PC-3 (cell line): Measurements from ENCODE around the gene BCL2L13. TPM values are rescaled to one million over a fixed set of nuclear protein-coding genes. Genes with fewer than 3 reads are reported as not detected.

Source experiments
- ATAC-seq: fragments of 200-7000 bp; cut with Tn5 transposase; 2 replicates; pipeline ENCODE4 v1.9.1; 2020; ENCODE audit warnings: mild to moderate bottlenecking, moderate library complexity
- BruUV-seq: library from RNA; stranded (reverse); fragments of 400-500 nt; replicated peaks from 2 replicates; lab custom pipeline; 2021; lab: Mats Ljungman, UMichigan
- CTCF ChIA-PET: fragments of 300-600 bp; sonication (Branson Sonifier 250); formaldehyde crosslinking; loops from one replicate; lab custom pipeline; 2022; ENCODE audit warnings: antibody characterized with exemption; lab: Charles Lee
- POLR2A ChIA-PET: fragments of 300-600 bp; sonication (Branson Sonifier 250); formaldehyde crosslinking; loops from one replicate; lab custom pipeline; 2022; ENCODE audit warnings: antibody characterized with exemption; ENCODE audit not compliant: unreplicated experiment; lab: Charles Lee
- DNase-seq: peaks from one replicate; pipeline ENCODE4 v3.0.0-alpha.2; 2015
- H2AFZ ChIP-seq: fragments of 300-600 bp; sonication (generic); 2 replicates; pipeline ENCODE4 v1.6.0; 2016; ENCODE audit warnings: antibody characterized with exemption, low read length
- H3F3A ChIP-seq: fragments of 300-600 bp; sonication (generic); one replicate; pipeline ENCODE4 v1.6.0; 2017; ENCODE audit warnings: antibody characterized with exemption, low read length, control low read depth, mild to moderate bottlenecking; ENCODE audit not compliant: unreplicated experiment
- H3K27ac ChIP-seq: fragments of 300-600 bp; sonication (generic); 2 replicates; pipeline ENCODE4 v1.5.1; 2016; ENCODE audit warnings: mild to moderate bottlenecking, low read length
- H3K27me3 ChIP-seq: fragments of 300-600 bp; sonication (generic); 2 replicates; pipeline ENCODE4 v1.6.1; 2016; ENCODE audit warnings: low read length, mixed read lengths
- H3K36me3 ChIP-seq: fragments of 300-600 bp; sonication (generic); 2 replicates; pipeline ENCODE4 v1.6.1; 2016; ENCODE audit warnings: low read depth, mixed run types, low read length, mixed read lengths
- H3K4me1 ChIP-seq: fragments of 300-600 bp; sonication (generic); 2 replicates; pipeline ENCODE4 v1.5.1; 2016; ENCODE audit warnings: low read length; ENCODE audit not compliant: insufficient read depth
- H3K4me2 ChIP-seq: fragments of 300-600 bp; sonication (generic); 2 replicates; pipeline ENCODE4 v1.6.0; 2016; ENCODE audit warnings: low read length
- H3K4me3 ChIP-seq: fragments of 300-600 bp; sonication (generic); 2 replicates; pipeline ENCODE4 v1.5.1; 2016; ENCODE audit warnings: mild to moderate bottlenecking, low read length, mixed read lengths
- H3K79me2 ChIP-seq: fragments of 300-600 bp; sonication (generic); 2 replicates; pipeline ENCODE4 v1.6.1; 2017; ENCODE audit warnings: low read length, mixed read lengths
- H3K9ac ChIP-seq: fragments of 300-600 bp; sonication (generic); 2 replicates; pipeline ENCODE4 v1.6.0; 2016; ENCODE audit warnings: mild to moderate bottlenecking, low read length
- H3K9me2 ChIP-seq: fragments of 300-600 bp; sonication (generic); replicated peaks from 2 replicates; pipeline ENCODE4 v1.6.1; 2016; ENCODE audit warnings: mixed run types, low read length, mixed read lengths
- H3K9me3 ChIP-seq: fragments of 300-600 bp; sonication (generic); 2 replicates; pipeline ENCODE4 v1.6.1; 2016; ENCODE audit warnings: low read length, mixed read lengths
- H4K20me1 ChIP-seq: fragments of 300-600 bp; sonication (generic); 2 replicates; pipeline ENCODE4 v1.6.1; 2016; ENCODE audit warnings: low read length, mixed read lengths
- EZH2 ChIP-seq: fragments of 300-600 bp; sonication (generic); IDR thresholded peaks from one replicate; pipeline ENCODE4 v1.6.1; 2017; ENCODE audit warnings: antibody characterized with exemption, mild to moderate bottlenecking, low read length; ENCODE audit not compliant: unreplicated experiment
- EZH2phosphoT487 ChIP-seq: fragments of 300-600 bp; sonication (generic); IDR thresholded peaks from 2 replicates; pipeline ENCODE4 v1.6.1; 2018; ENCODE audit warnings: mild to moderate bottlenecking, antibody characterized with exemption, low read length, borderline replicate concordance
- intact Hi-C: fragments of 100-400 bp; cut with micrococcal nuclease; formaldehyde crosslinking; loops from 2 replicates; pipeline ENCODE4 v1.9.0; 2023
- total RNA-seq: library from RNA; depleted of rRNA; stranded (reverse); fragments of >200 nt; gene quantifications from 2 replicates; pipeline ENCODE4 v1.2.3, GENCODE V29; 2014
- TF ChIP-seq, protein P1 (sequence below): fragments of 300-600 bp; sonication (generic); conservative IDR thresholded peaks from 2 replicates; pipeline ENCODE4 v1.5.1; 2017; ENCODE audit warnings: antibody characterized with exemption, low read depth, mild to moderate bottlenecking, low read length

The BCL2L13 gene
- total RNA-seq, 1 experiment from 2014 or later: 31.3 TPM

DNA sequence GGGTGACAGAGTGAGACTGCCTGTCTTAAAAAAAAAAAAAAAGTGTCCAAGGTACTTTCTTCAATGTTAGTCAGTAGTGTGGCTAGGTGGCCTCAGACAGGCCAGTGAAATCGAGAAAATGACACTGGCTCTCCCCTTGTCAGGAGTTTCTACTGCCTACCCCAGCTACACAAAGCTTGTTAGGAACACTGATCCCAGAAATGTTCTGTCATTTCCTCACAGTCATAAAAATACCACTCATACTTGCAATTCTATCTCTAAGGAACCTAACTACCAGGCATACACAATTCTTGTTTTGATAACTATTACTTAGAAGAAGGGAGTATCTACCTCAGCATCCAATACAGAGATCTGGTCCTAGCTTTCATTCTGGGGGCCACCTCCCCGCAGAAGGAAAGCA, 41.3 kb upstream of the BCL2L13 start:
- H3F3A ChIP-seq: no peaks in the 10 kb centered on the region
- DNase-seq: no peak
- no peaks in the 10 kb centered on the region for H3K4me1 ChIP-seq
- BruUV-seq: no TSS peak
- no peak overlapping the region for H2AFZ ChIP-seq
- H3K4me2 ChIP-seq: no peak overlapping the region
- H3K36me3 ChIP-seq: peaks cover 21% of the 10 kb centered on the region
- ChIA-PET CTCF (no interaction called here), POLR2A (no interaction called here)
- no peak for ATAC-seq
- no peak overlapping the region for H3K9ac ChIP-seq
- no peaks in the 10 kb centered on the region for H3K9me3 ChIP-seq
- no peak overlapping the region for H3K4me3 ChIP-seq
- no peaks in the 10 kb centered on the region for H3K27me3 ChIP-seq
- H3K27ac ChIP-seq: no peak overlapping the region
- no peaks in the 10 kb centered on the region for H3K9me2 ChIP-seq
- H3K79me2 ChIP-seq: no peaks in the 10 kb centered on the region
- H4K20me1 ChIP-seq: no peaks in the 10 kb centered on the region
- intact Hi-C loops: no loop called here
- TF ChIP-seq, protein P1, sequence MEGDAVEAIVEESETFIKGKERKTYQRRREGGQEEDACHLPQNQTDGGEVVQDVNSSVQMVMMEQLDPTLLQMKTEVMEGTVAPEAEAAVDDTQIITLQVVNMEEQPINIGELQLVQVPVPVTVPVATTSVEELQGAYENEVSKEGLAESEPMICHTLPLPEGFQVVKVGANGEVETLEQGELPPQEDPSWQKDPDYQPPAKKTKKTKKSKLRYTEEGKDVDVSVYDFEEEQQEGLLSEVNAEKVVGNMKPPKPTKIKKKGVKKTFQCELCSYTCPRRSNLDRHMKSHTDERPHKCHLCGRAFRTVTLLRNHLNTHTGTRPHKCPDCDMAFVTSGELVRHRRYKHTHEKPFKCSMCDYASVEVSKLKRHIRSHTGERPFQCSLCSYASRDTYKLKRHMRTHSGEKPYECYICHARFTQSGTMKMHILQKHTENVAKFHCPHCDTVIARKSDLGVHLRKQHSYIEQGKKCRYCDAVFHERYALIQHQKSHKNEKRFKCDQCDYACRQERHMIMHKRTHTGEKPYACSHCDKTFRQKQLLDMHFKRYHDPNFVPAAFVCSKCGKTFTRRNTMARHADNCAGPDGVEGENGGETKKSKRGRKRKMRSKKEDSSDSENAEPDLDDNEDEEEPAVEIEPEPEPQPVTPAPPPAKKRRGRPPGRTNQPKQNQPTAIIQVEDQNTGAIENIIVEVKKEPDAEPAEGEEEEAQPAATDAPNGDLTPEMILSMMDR: no peak
- TF ChIP-seq EZH2phosphoT487: no peak
- TF ChIP-seq EZH2: no peak

DNA sequence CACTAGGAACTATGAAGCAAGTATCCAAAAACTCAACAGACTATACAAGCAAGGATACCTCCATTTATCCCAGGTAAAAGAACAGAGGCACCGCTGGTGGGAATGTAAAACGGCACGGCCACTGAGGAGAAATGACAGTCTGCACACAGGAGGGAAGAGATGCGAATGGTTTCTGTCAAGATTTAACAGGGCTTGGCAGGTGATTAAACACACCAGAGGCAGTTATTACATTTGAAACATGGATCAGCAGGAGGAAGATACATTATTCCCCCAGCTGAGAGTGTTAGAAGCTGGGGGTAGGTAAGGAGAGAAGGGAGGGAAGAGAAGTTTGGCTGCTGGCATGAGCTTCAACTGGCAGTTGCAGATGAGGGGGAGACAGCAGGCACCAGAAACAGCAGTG, 40.2 kb upstream of the BCL2L13 start:
- CTCF ChIA-PET: no interaction called here
- TF ChIP-seq, protein P1: no peak
- TF ChIP-seq EZH2: no peak
- no peak for TF ChIP-seq EZH2phosphoT487
- Histone ChIP-seq H3K4me1 (no peaks in the 10 kb centered on the region), H3F3A (no peaks in the 10 kb centered on the region), H3K9me2 (no peaks in the 10 kb centered on the region), H3K9me3 (no peaks in the 10 kb centered on the region), H4K20me1 (no peaks in the 10 kb centered on the region), H3K4me3 (no peak overlapping the region), H2AFZ (no peak overlapping the region), H3K27ac (no peak overlapping the region), H3K27me3 (no peaks in the 10 kb centered on the region), H3K36me3 (peaks cover 17% of the 10 kb centered on the region), H3K4me2 (no peak overlapping the region), H3K9ac (no peak overlapping the region), H3K79me2 (no peaks in the 10 kb centered on the region)
- no peak for ATAC-seq
- intact Hi-C loops: no loop called here
- POLR2A ChIA-PET: no interaction called here
- no TSS peak for BruUV-seq
- DNase-seq: no peak

DNA sequence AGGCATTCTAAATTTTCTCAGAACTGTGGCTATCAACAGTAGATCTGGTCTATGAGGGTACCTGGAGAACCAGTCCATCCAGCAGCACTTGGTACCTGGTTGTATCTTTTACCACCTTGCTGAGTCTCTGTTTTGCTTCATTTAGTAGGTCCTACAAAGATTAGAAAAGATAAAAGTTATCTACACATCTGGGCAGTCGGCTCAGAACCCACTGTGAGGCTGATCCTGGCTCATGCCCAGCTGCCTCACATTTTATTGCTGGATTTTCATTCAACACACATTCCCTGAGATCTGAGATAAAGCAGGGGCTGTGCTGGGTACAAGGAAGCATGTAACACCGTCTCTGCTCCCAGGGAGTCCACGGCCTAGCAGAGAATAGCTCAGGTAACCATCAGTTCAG, 37.5 kb upstream of the BCL2L13 start:
- no peak overlapping the region for H3K4me2 ChIP-seq
- no peaks in the 10 kb centered on the region for H3K9me3 ChIP-seq
- no peaks in the 10 kb centered on the region for H3K27me3 ChIP-seq
- TF ChIP-seq EZH2: no peak
- TF ChIP-seq, protein P1: no peak
- no peak for TF ChIP-seq EZH2phosphoT487
- BruUV-seq: no TSS peak
- DNase-seq (no peak), ATAC-seq (no peak; the same call in 1 of the 2 replicates)
- peaks cover 7% of the 10 kb centered on the region; the same call in 1 of the 2 replicates for H3K79me2 ChIP-seq
- ChIA-PET POLR2A (interaction anchor here (0.6 kb wide), 1 partner anchor 518 kb away, joined by 6 read pairs; no protein-coding TSS in a partner anchor), CTCF (interaction anchor here (1.1 kb wide), 1 partner anchor 42 kb away, joined by 3 read pairs; no protein-coding TSS in a partner anchor)
- no peak overlapping the region for H3K9ac ChIP-seq
- no peaks in the 10 kb centered on the region for H3K4me1 ChIP-seq
- peaks cover 9% of the 10 kb centered on the region for H3K36me3 ChIP-seq
- no peak overlapping the region for H3K27ac ChIP-seq
- intact Hi-C loops: no loop called here
- H3K4me3 ChIP-seq: no peak overlapping the region
- H3K9me2 ChIP-seq: no peaks in the 10 kb centered on the region
- H3F3A ChIP-seq: no peaks in the 10 kb centered on the region
- H4K20me1 ChIP-seq: no peaks in the 10 kb centered on the region
- no peak overlapping the region for H2AFZ ChIP-seq
